Sigmoid colon (tissue), 7 donors: ENCODE results near the gene MON1B. TPM values are rescaled to one million over a fixed set of nuclear protein-coding genes. Genes with fewer than 3 reads are reported as not detected.
A peak's percentile ranks its signal among the peaks of the same experiment; 100 is the strongest.

Source experiments
- DNase-seq: peaks from one replicate; pipeline ENCODE4 v3.0.0-alpha.2; 2019
- H3K27ac ChIP-seq, 4 donors: fragments of 200-600 bp; sonication (generic); one replicate each; pipeline ENCODE4 v1.5.1; 2016 to 2019; ENCODE audit warnings: mild to moderate bottlenecking in 1 of 4
- H3K27me3 ChIP-seq, 3 donors: fragments of 200-600 bp; sonication (generic); one replicate each; pipeline ENCODE4 v1.5.1; 2019; ENCODE audit warnings: mild to moderate bottlenecking in 1 of 3
- H3K36me3 ChIP-seq, 4 donors: fragments of 200-600 bp; sonication (generic); one replicate each; pipeline ENCODE4 v1.5.1; 2016 to 2019
- H3K4me1 ChIP-seq, 4 donors: fragments of 200-600 bp; sonication (generic); one replicate each; pipeline ENCODE4 v1.5.1; 2017 to 2019
- H3K4me3 ChIP-seq, 4 donors: fragments of 200-600 bp; sonication (generic); one replicate each; pipeline ENCODE4 v1.5.1; 2017 to 2019; ENCODE audit warnings: mild to moderate bottlenecking in 2 of 4, moderate library complexity in 1 of 4
- H3K9me3 ChIP-seq, 4 donors: fragments of 200-600 bp in 3 of 4; sonication (generic) in 3 of 4; one replicate each; pipeline versions ENCODE4 v1.5.1 to v1.6.1; 2013 to 2019
- EP300 ChIP-seq, 4 donors: sonication (generic); formaldehyde crosslinking; IDR thresholded peaks; one replicate each; pipeline ENCODE4 v1.6.1; 2017; ENCODE audit warnings: antibody characterized with exemption in 4 of 4
- POLR2A ChIP-seq, 2 donors: fragments of 450-650 bp; IDR thresholded peaks; one replicate each; pipeline ENCODE4 v1.6.1; 2016; ENCODE audit warnings: antibody characterized with exemption in 2 of 2, mild to moderate bottlenecking in 2 of 2, moderate library complexity in 2 of 2
- POLR2AphosphoS5 ChIP-seq, 4 donors: sonication (generic); formaldehyde crosslinking; IDR thresholded peaks; one replicate each; pipeline ENCODE4 v1.6.1; 2017; ENCODE audit warnings: antibody characterized with exemption in 4 of 4
- WGBS, 2 donors: extraction: QIAGEN DNeasy Blood & Tissue Kit; methylation state at CpG; one replicate each; pipeline ENCODE4 v1.1.7; 2013; 5-methylcytosine and 5-hydroxymethylcytosine counted together
- intact Hi-C: fragments of 100-400 bp; cut with DNase I; formaldehyde crosslinking; loops from one replicate; pipeline ENCODE4 v1.15.1; 2023
- polyA plus RNA-seq, 3 donors: library from polyadenylated mRNA; stranded (reverse); fragments of 200-250 nt; gene quantifications; one replicate each; pipeline ENCODE4 v1.2.3, GENCODE V29; 2013
- total RNA-seq, 4 donors: library from RNA; depleted of rRNA; stranded (reverse); fragments of >200 nt; gene quantifications; one replicate each; pipeline ENCODE4 v1.1.0, GENCODE V29; 2016
- TF ChIP-seq, protein P1 (sequence below), 4 experiments: fragments of 450-650 bp in 3 of 4; fragments of 200-600 bp in 1 of 4; IDR thresholded peaks; one replicate each; pipeline ENCODE4 v1.5.1; 2016 to 2019; ENCODE audit warnings: antibody characterized with exemption in 4 of 4, mild to moderate bottlenecking in 3 of 4, moderate library complexity in 2 of 4
- donor health status: healthy with polysubstance abuse.
- donor health status: Bipolar disorder and iron deficiency.
- donor health status: healthy.

The MON1B gene
- total and polyA plus RNA-seq, 7 donors: 12.0 to 38.6 (median 13.9) TPM

GRCh38 chr16:77190190-77190477 is 856 bp upstream of the MON1B start:
- peaks cover 0 to 19% (median 15%) of the 10 kb centered on the region in 4 donors for H3K36me3 ChIP-seq
- peaks cover 0 to 23% (median 18%) of the 10 kb centered on the region in 4 donors for H3K4me1 ChIP-seq
- H3K9me3 ChIP-seq: no peaks in the 10 kb centered on the region
- intact Hi-C loops: loop anchor here (2.0 to 10.0 kb wide), 2 partner anchors 535 to 1567 kb away; partner anchors contain the start of genes ADAT1 and NUDT7
- no peak for TF ChIP-seq EP300 (IDR thresholded peaks at IDR 0.05)
- no peak for TF ChIP-seq POLR2A (IDR thresholded peaks at IDR 0.05)
- no peak for TF ChIP-seq POLR2AphosphoS5 (IDR thresholded peaks at IDR 0.05)
- TF ChIP-seq, protein P1, sequence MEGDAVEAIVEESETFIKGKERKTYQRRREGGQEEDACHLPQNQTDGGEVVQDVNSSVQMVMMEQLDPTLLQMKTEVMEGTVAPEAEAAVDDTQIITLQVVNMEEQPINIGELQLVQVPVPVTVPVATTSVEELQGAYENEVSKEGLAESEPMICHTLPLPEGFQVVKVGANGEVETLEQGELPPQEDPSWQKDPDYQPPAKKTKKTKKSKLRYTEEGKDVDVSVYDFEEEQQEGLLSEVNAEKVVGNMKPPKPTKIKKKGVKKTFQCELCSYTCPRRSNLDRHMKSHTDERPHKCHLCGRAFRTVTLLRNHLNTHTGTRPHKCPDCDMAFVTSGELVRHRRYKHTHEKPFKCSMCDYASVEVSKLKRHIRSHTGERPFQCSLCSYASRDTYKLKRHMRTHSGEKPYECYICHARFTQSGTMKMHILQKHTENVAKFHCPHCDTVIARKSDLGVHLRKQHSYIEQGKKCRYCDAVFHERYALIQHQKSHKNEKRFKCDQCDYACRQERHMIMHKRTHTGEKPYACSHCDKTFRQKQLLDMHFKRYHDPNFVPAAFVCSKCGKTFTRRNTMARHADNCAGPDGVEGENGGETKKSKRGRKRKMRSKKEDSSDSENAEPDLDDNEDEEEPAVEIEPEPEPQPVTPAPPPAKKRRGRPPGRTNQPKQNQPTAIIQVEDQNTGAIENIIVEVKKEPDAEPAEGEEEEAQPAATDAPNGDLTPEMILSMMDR (IDR thresholded peaks at IDR 0.05): no peak
- H3K27me3 ChIP-seq: no peaks in the 10 kb centered on the region
- 0 to 1% methylated on average over 19 of the region's 19 CpGs for whole genome bisulfite sequencing, 2 donors
- no peak for DNase-seq
- H3K27ac ChIP-seq: peak overlapping the region; percentile 89 to 97 (median 91)
- H3K4me3 ChIP-seq: peak overlapping the region; percentile 69 to 90 (median 88)

DNA sequence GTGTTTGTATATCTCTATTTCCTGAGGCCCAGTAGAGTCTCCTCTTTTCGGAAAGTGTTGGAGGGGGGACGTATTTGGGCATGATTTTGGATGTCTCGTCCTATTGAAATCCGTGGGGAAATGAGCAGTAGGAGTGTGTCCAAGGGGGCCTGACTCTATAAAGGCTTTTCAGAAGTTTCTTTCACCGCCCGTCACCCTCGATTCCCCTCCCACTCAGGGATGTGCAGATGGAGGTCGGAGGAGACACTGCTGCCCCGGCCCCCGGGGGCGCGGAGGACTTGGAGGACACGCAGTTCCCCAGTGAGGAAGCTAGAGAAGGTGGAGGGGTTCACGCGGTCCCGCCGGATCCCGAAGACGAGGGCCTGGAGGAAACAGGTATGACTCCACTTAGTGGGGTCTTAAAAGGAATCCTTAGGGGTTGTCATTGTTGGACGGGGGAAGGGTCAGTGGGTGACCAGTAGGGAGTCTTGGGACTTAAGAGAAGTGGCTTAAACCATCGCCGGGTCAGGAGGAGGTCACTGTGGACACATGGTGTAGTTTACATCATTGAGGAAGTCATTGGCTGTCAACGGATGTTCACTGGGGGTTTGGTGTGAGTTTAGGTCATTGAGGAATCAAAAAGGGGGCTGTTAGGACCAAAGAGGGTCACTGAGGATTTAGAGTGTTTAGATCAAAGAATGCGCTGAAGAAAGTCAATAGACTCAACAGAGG is 424 bp downstream of the MON1B start:
- 5% methylated on average over 24 of the region's 24 CpGs for WGBS, 2 donors
- Histone ChIP-seq H3K36me3 (peaks cover 0 to 32% (median 21%) of the 10 kb centered on the region in 4 donors), H3K4me1 (peaks cover 0 to 23% (median 18%) of the 10 kb centered on the region in 4 donors), H3K9me3 (no peaks in the 10 kb centered on the region), H3K27ac (peak overlapping the region; percentile 89 to 97 (median 91)), H3K4me3 (peak overlapping the region; percentile 69 to 90 (median 88)), H3K27me3 (no peaks in the 10 kb centered on the region)
- DNase-seq: peak; percentile 75
- intact Hi-C loops: loop anchor here (2.0 to 10.0 kb wide), 2 partner anchors 533 to 1569 kb away; partner anchors contain the start of genes ADAT1 and NUDT7
- TF ChIP-seq POLR2AphosphoS5 (IDR thresholded peaks at IDR 0.05): no peak
- TF ChIP-seq POLR2A (IDR thresholded peaks at IDR 0.05): no peak
- TF ChIP-seq, protein P1 (IDR thresholded peaks at IDR 0.05): no peak
- TF ChIP-seq EP300 (IDR thresholded peaks at IDR 0.05): no peak

DNA sequence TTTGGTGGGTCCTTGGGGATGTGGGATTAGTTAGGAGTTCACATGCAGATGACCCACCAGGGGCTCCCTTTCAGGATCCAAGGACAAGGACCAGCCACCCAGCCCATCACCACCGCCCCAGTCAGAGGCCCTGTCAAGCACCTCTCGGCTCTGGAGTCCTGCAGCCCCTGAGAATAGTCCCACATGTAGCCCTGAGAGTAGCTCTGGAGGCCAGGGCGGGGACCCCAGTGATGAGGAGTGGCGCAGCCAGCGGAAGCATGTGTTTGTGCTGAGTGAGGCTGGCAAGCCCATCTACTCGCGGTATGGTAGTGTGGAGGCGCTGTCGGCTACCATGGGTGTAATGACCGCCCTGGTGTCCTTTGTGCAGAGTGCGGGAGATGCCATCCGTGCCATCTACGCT is 2.4 kb downstream of the MON1B start:
- Histone ChIP-seq H3K4me1 (peaks cover 0 to 23% (median 18%) of the 10 kb centered on the region in 4 donors), H3K27ac (no peak overlapping the region), H3K36me3 (peaks cover 6 to 51% (median 25%) of the 10 kb centered on the region in 4 donors), H3K4me3 (no peak overlapping the region), H3K9me3 (no peaks in the 10 kb centered on the region), H3K27me3 (no peaks in the 10 kb centered on the region)
- 99% methylated on average over 13 of the region's 13 CpGs for WGBS, 2 donors
- no peak for TF ChIP-seq POLR2A (IDR thresholded peaks at IDR 0.05)
- TF ChIP-seq, protein P1 (IDR thresholded peaks at IDR 0.05): no peak
- TF ChIP-seq POLR2AphosphoS5 (IDR thresholded peaks at IDR 0.05): no peak
- TF ChIP-seq EP300 (IDR thresholded peaks at IDR 0.05): no peak
- intact Hi-C loops: loop anchor here (10.0 kb wide), 1 partner anchor 531 kb away; the partner anchor contains the start of gene NUDT7
- no peak for DNase-seq

- Histone ChIP-seq H3K27ac (no peak overlapping the region), H3K4me3 (no peak overlapping the region), H3K4me1 (peaks cover 0 to 23% (median 18%) of the 10 kb centered on the region in 4 donors), H3K36me3 (peaks cover 6 to 63% (median 33%) of the 10 kb centered on the region in 4 donors), H3K9me3 (no peaks in the 10 kb centered on the region), H3K27me3 (no peaks in the 10 kb centered on the region)
- no peak for DNase-seq
- WGBS, 2 donors: 97% methylated on average over 48 of the region's 48 CpGs
- TF ChIP-seq, protein P1 (IDR thresholded peaks at IDR 0.05): no peak
- TF ChIP-seq POLR2A (IDR thresholded peaks at IDR 0.05) (no peak), EP300 (IDR thresholded peaks at IDR 0.05) (no peak), POLR2AphosphoS5 (IDR thresholded peaks at IDR 0.05) (no peak)
- intact Hi-C loops: loop anchor here (10.0 kb wide), 1 partner anchor 530 kb away; the partner anchor contains the start of gene NUDT7
Measured at GRCh38 chr16:77194295-77195231, 3.6 kb downstream of the MON1B start.
